PC-3 (cell line): ENCODE results near the gene POLR3GL. TPM values are rescaled to one million over a fixed set of nuclear protein-coding genes. Genes with fewer than 3 reads are reported as not detected.
A peak's percentile ranks its signal among the peaks of the same experiment; 100 is the strongest.

ENCODE experiments used
- ATAC-seq: fragments of 200-7000 bp; cut with Tn5 transposase; 2 replicates; pipeline ENCODE4 v1.9.1; 2020; ENCODE audit warnings: mild to moderate bottlenecking, moderate library complexity
- BruUV-seq: library from RNA; stranded (reverse); fragments of 400-500 nt; replicated peaks from 2 replicates; lab custom pipeline; 2021; lab: Mats Ljungman, UMichigan
- CTCF ChIA-PET: fragments of 300-600 bp; sonication (Branson Sonifier 250); formaldehyde crosslinking; loops from one replicate; lab custom pipeline; 2022; ENCODE audit warnings: antibody characterized with exemption; lab: Charles Lee
- POLR2A ChIA-PET: fragments of 300-600 bp; sonication (Branson Sonifier 250); formaldehyde crosslinking; loops from one replicate; lab custom pipeline; 2022; ENCODE audit warnings: antibody characterized with exemption; ENCODE audit not compliant: unreplicated experiment; lab: Charles Lee
- DNase-seq: peaks from one replicate; pipeline ENCODE4 v3.0.0-alpha.2; 2015
- H2AFZ ChIP-seq: fragments of 300-600 bp; sonication (generic); 2 replicates; pipeline ENCODE4 v1.6.0; 2016; ENCODE audit warnings: antibody characterized with exemption, low read length
- H3F3A ChIP-seq: fragments of 300-600 bp; sonication (generic); one replicate; pipeline ENCODE4 v1.6.0; 2017; ENCODE audit warnings: antibody characterized with exemption, low read length, control low read depth, mild to moderate bottlenecking; ENCODE audit not compliant: unreplicated experiment
- H3K27ac ChIP-seq: fragments of 300-600 bp; sonication (generic); 2 replicates; pipeline ENCODE4 v1.5.1; 2016; ENCODE audit warnings: mild to moderate bottlenecking, low read length
- H3K27me3 ChIP-seq: fragments of 300-600 bp; sonication (generic); 2 replicates; pipeline ENCODE4 v1.6.1; 2016; ENCODE audit warnings: low read length, mixed read lengths
- H3K36me3 ChIP-seq: fragments of 300-600 bp; sonication (generic); 2 replicates; pipeline ENCODE4 v1.6.1; 2016; ENCODE audit warnings: low read depth, mixed run types, low read length, mixed read lengths
- H3K4me1 ChIP-seq: fragments of 300-600 bp; sonication (generic); 2 replicates; pipeline ENCODE4 v1.5.1; 2016; ENCODE audit warnings: low read length; ENCODE audit not compliant: insufficient read depth
- H3K4me2 ChIP-seq: fragments of 300-600 bp; sonication (generic); 2 replicates; pipeline ENCODE4 v1.6.0; 2016; ENCODE audit warnings: low read length
- H3K4me3 ChIP-seq: fragments of 300-600 bp; sonication (generic); 2 replicates; pipeline ENCODE4 v1.5.1; 2016; ENCODE audit warnings: mild to moderate bottlenecking, low read length, mixed read lengths
- H3K79me2 ChIP-seq: fragments of 300-600 bp; sonication (generic); 2 replicates; pipeline ENCODE4 v1.6.1; 2017; ENCODE audit warnings: low read length, mixed read lengths
- H3K9ac ChIP-seq: fragments of 300-600 bp; sonication (generic); 2 replicates; pipeline ENCODE4 v1.6.0; 2016; ENCODE audit warnings: mild to moderate bottlenecking, low read length
- H3K9me2 ChIP-seq: fragments of 300-600 bp; sonication (generic); replicated peaks from 2 replicates; pipeline ENCODE4 v1.6.1; 2016; ENCODE audit warnings: mixed run types, low read length, mixed read lengths
- H3K9me3 ChIP-seq: fragments of 300-600 bp; sonication (generic); 2 replicates; pipeline ENCODE4 v1.6.1; 2016; ENCODE audit warnings: low read length, mixed read lengths
- H4K20me1 ChIP-seq: fragments of 300-600 bp; sonication (generic); 2 replicates; pipeline ENCODE4 v1.6.1; 2016; ENCODE audit warnings: low read length, mixed read lengths
- CTCF ChIP-seq: fragments of 300-600 bp; sonication (generic); conservative IDR thresholded peaks from 2 replicates; pipeline ENCODE4 v1.5.1; 2017; ENCODE audit warnings: antibody characterized with exemption, low read depth, mild to moderate bottlenecking, low read length
- EZH2 ChIP-seq: fragments of 300-600 bp; sonication (generic); IDR thresholded peaks from one replicate; pipeline ENCODE4 v1.6.1; 2017; ENCODE audit warnings: antibody characterized with exemption, mild to moderate bottlenecking, low read length; ENCODE audit not compliant: unreplicated experiment
- EZH2phosphoT487 ChIP-seq: fragments of 300-600 bp; sonication (generic); IDR thresholded peaks from 2 replicates; pipeline ENCODE4 v1.6.1; 2018; ENCODE audit warnings: mild to moderate bottlenecking, antibody characterized with exemption, low read length, borderline replicate concordance
- intact Hi-C: fragments of 100-400 bp; cut with micrococcal nuclease; formaldehyde crosslinking; loops from 2 replicates; pipeline ENCODE4 v1.9.0; 2023
- total RNA-seq: library from RNA; depleted of rRNA; stranded (reverse); fragments of >200 nt; gene quantifications from 2 replicates; pipeline ENCODE4 v1.2.3, GENCODE V29; 2014

The POLR3GL gene
- total RNA-seq, 1 experiment from 2014 or later, result 8.4 TPM

- POLR2A ChIA-PET, result no interaction called here
- H2AFZ ChIP-seq, result peak overlapping the region; percentile 42
Measured at GRCh38 chr1:146012703-146013558, 48.4 kb downstream of the POLR3GL start.

GRCh38 chr1:146013559-146013922 lies 49.1 kb downstream of the POLR3GL start:
- intact Hi-C loops, result loop anchor here (1.0 to 10.0 kb wide), 6 partner anchors 36 to 289 kb away; partner anchors contain the start of genes ANKRD34A, NUDT17, POLR3GL and RBM8A
- no peaks in the 10 kb centered on the region for H3K36me3 ChIP-seq
- no peaks in the 10 kb centered on the region for H3K9me3 ChIP-seq
- peak overlapping the region; percentile 64 for H3K4me2 ChIP-seq
- H4K20me1 ChIP-seq, result no peaks in the 10 kb centered on the region
- POLR2A ChIA-PET, result no interaction called here
- no peaks in the 10 kb centered on the region for H3F3A ChIP-seq
- no peaks in the 10 kb centered on the region for H3K79me2 ChIP-seq
- no peak overlapping the region for H3K27ac ChIP-seq
- H3K4me1 ChIP-seq, result peaks cover 4% of the 10 kb centered on the region; the same call in 1 of the 2 replicates
- H3K4me3 ChIP-seq, result no peak overlapping the region
- no TSS peak for BruUV-seq
- no peaks in the 10 kb centered on the region for H3K9me2 ChIP-seq
- no peak overlapping the region for H3K9ac ChIP-seq
- ATAC-seq, result no peak
- CTCF ChIA-PET, result no interaction called here
- 0 out of 2 replicates have a peak overlapping the region, but pooled peaks have one; percentile 42 for H2AFZ ChIP-seq
- no peak for TF ChIP-seq EZH2
- TF ChIP-seq CTCF, result no peak
- TF ChIP-seq EZH2phosphoT487, result no peak
- DNase-seq, result no peak
- 0 out of 2 replicates have a peak, but pooled peaks cover 3% of the 10 kb centered on the region for H3K27me3 ChIP-seq

More at GRCh38 chr1:146012703-146013558, 48.4 kb downstream of the POLR3GL start:
- intact Hi-C loops, result loop anchor here (1.0 to 10.0 kb wide), 6 partner anchors 36 to 288 kb away; partner anchors contain the start of genes ANKRD34A, NUDT17, POLR3GL and RBM8A
- Histone ChIP-seq H3K9me3 (no peaks in the 10 kb centered on the region), H3F3A (no peaks in the 10 kb centered on the region), H3K27me3 (no peaks in the 10 kb centered on the region), H3K9ac (no peak overlapping the region), H3K27ac (no peak overlapping the region), H3K79me2 (no peaks in the 10 kb centered on the region), H3K4me2 (peak overlapping the region; percentile 64), H4K20me1 (no peaks in the 10 kb centered on the region), H3K4me1 (peaks cover 4% of the 10 kb centered on the region; the same call in 1 of the 2 replicates), H3K9me2 (no peaks in the 10 kb centered on the region), H3K4me3 (no peak overlapping the region), H3K36me3 (no peaks in the 10 kb centered on the region)
- CTCF ChIA-PET, result interaction anchor here (0.7 to 1.0 kb wide), 2 partner anchors 111 to 121 kb away, joined by 3 to 8 read pairs; no protein-coding TSS in a partner anchor
- no TSS peak for BruUV-seq
- TF ChIP-seq EZH2phosphoT487 (no peak), EZH2 (no peak), CTCF (peak; percentile 98)
- DNase-seq (peak; percentile 96), ATAC-seq (peak; percentile 79)
